ENCODE data around the gene RNASE1. TPM values are rescaled to one million over a fixed set of nuclear protein-coding genes. Genes with fewer than 3 reads are reported as not detected.
"Not testable (repeated sequence)": the region's sequence is repeated elsewhere in the genome, so short reads cannot be mapped to it uniquely, and the experiment has no call there.

Gene RNASE1
- total and polyA plus RNA-seq, 9 of the 15 experiments (the other 6 are each of a cell fraction or from before 2014, with no cell fraction given) = 6.4 to 33.3 (median 13.9) TPM

DNA sequence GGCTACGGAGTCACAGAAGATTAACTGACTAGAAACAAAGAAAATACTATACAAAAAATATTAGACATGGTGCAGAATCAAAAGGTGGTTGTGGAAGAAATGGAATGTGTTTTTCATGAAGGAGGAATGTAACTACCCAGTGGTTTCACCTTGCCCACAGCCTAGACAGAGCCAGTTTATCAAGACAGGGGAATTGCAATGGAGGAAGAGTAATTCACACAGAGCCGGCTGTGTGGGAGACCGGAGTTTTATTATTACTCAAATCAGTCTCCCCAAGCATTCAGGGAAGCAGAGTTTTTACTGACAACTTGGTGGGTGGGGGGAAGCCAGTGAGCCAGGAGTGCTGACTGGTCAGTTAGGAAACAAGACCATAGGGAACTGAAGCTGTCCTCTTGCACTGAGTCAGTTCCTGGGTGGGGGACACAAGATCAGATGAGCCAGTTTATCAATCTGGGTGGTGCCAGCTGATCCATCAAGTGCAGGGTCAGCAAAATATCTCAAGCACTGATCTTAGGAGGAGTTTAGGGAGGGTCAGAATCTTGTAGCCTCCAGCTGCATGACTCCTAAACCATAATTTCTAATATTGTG is 19.0 kb upstream of the RNASE1 start:
- H3K4me2 ChIP-seq (ENCODE audit: insufficient read depth, low read length); H3K9me3 ChIP-seq (replicated peaks; ENCODE audit: control insufficient read depth, insufficient read depth, low read depth, low read length); CTCF ChIA-PET (ENCODE audit: low intra/inter-chr PET ratio); H3K36me3 ChIP-seq (ENCODE audit: control insufficient read depth, insufficient read depth, low read length); ATAC-seq; intact Hi-C loops (cut with micrococcal nuclease); H4K20me1 ChIP-seq (replicated peaks; ENCODE audit: control insufficient read depth, insufficient read depth, low read length); H3K79me2 ChIP-seq (ENCODE audit: control insufficient read depth, insufficient read depth, low read length); BruUV-seq (replicated peaks); H3K4me3 ChIP-seq; H3K9me1 ChIP-seq (ENCODE audit: control insufficient read depth, insufficient read depth, low read length); POLR2A ChIA-PET; in situ Hi-C loops (cut with MboI); H3K27me3 ChIP-seq (ENCODE audit: control insufficient read depth in 2 of 2, insufficient read depth in 2 of 2, low read length in 2 of 2); TF ChIP-seq JUND (IDR thresholded peaks at IDR 0.05; ENCODE audit: borderline replicate concordance, low read depth, low read length): not testable (repeated sequence)
- TF ChIP-seq JUND (tag; IDR thresholded peaks at IDR 0.05; ENCODE audit: borderline replicate concordance, low read depth, low read length) = peak; percentile 15; the same call in 1 of the 3 replicates
- TF ChIP-seq, protein P1, sequence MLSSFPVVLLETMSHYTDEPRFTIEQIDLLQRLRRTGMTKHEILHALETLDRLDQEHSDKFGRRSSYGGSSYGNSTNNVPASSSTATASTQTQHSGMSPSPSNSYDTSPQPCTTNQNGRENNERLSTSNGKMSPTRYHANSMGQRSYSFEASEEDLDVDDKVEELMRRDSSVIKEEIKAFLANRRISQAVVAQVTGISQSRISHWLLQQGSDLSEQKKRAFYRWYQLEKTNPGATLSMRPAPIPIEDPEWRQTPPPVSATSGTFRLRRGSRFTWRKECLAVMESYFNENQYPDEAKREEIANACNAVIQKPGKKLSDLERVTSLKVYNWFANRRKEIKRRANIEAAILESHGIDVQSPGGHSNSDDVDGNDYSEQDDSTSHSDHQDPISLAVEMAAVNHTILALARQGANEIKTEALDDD (IDR thresholded peaks at IDR 0.05) = peak; percentile 46; the same call in 1 of the 2 replicates
- TF ChIP-seq MAFG (tag; conservative IDR thresholded peaks at IDR 0.05) = peak; percentile 80
- TF ChIP-seq ZNF316 (IDR thresholded peaks at IDR 0.05) = peak; percentile 94
- peak; percentile 43; the same call in 1 of the 2 replicates for TF ChIP-seq ARID1B (IDR thresholded peaks at IDR 0.05)
- TF ChIP-seq, protein P2, sequence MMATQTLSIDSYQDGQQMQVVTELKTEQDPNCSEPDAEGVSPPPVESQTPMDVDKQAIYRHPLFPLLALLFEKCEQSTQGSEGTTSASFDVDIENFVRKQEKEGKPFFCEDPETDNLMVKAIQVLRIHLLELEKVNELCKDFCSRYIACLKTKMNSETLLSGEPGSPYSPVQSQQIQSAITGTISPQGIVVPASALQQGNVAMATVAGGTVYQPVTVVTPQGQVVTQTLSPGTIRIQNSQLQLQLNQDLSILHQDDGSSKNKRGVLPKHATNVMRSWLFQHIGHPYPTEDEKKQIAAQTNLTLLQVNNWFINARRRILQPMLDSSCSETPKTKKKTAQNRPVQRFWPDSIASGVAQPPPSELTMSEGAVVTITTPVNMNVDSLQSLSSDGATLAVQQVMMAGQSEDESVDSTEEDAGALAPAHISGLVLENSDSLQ (IDR thresholded peaks at IDR 0.05) = peak; percentile 21; the same call in 1 of the 2 replicates
- TF ChIP-seq DPF2 (IDR thresholded peaks at IDR 0.05) = peak; percentile 43
- peak; percentile 91 for TF ChIP-seq C11orf30 (IDR thresholded peaks at IDR 0.05; ENCODE audit: low read depth)
- TF ChIP-seq MAFK (IDR thresholded peaks at IDR 0.05; ENCODE audit: low read length) = peak; percentile 8; the same call in 1 of the 2 replicates
- Histone ChIP-seq H3K27ac (ENCODE audit: extremely low read depth, low read depth, low read length) (peak overlapping the region; percentile 69), H3K4me1 (replicated peaks in 1 of 2; ENCODE audit: control insufficient read depth in 2 of 2, insufficient read depth in 2 of 2, low read length in 2 of 2) (peaks cover 5 to 26% of the 10 kb centered on the region in 2 experiments; a peak in 4 of 5 replicates), H2AFZ (ENCODE audit: low read depth, low read length) (peak overlapping the region; percentile 62), H3K9ac (ENCODE audit: insufficient read depth in 1 of 2, low read depth in 2 of 2, low read length in 2 of 2) (peak overlapping the region in 1 of 2 experiments; percentile 50; a peak in 1 of 4 replicates)
- FAIRE-seq = peak; percentile 78
- DNase-seq (ENCODE audit: extremely low read depth in 1 of 4, low spot score in 3 of 4) = peak in 1 of 4 experiments; percentile 31
- 21% methylated on average over 3 of the region's 3 CpGs for WGBS (ENCODE audit: insufficient coverage, low coverage, missing lambda C conversion rate)

Measured in K562 (cell line).